Right lobe of liver (tissue), 6 donors: Measurements from ENCODE around the gene OLIG2. TPM values are rescaled to one million over a fixed set of nuclear protein-coding genes. Genes with fewer than 3 reads are reported as not detected.

Source experiments
- ATAC-seq, 4 donors: fragments of 200-7000 bp; cut with Tn5 transposase; one replicate each; pipeline ENCODE4 v1.9.1; 2020; ENCODE audit warnings: mild to moderate bottlenecking in 4 of 4, moderate library complexity in 4 of 4
- DNase-seq, 3 donors: peaks; one replicate each; pipeline ENCODE4 v3.0.0-alpha.2; 2020
- H3K27ac ChIP-seq, 3 donors: fragments of 200-600 bp; one replicate each; pipeline ENCODE4 v1.8.0; 2022
- H3K27me3 ChIP-seq, 2 donors: fragments of 200-600 bp; one replicate each; pipeline ENCODE4 v1.8.0; 2022
- H3K36me3 ChIP-seq, 4 donors: fragments of 200-600 bp; sonication (generic) in 1 of 4; one replicate each; pipeline versions ENCODE4 v1.5.1 to v1.8.0; 2017 to 2022; ENCODE audit warnings: control low read depth in 1 of 4
- H3K4me1 ChIP-seq, 4 donors: fragments of 200-600 bp; sonication (generic) in 1 of 4; one replicate each; pipeline versions ENCODE4 v1.5.1 to v1.8.0; 2017 to 2022; ENCODE audit warnings: control low read depth in 1 of 4
- H3K4me3 ChIP-seq, 3 donors: fragments of 200-600 bp; one replicate each; pipeline ENCODE4 v1.8.0; 2022
- H3K9me3 ChIP-seq, 4 donors: fragments of 200-600 bp; sonication (generic) in 1 of 4; one replicate each; pipeline versions ENCODE4 v1.5.1 to v1.8.0; 2017 to 2022; ENCODE audit warnings: control low read depth in 1 of 4
- CTCF ChIP-seq, 4 donors: fragments of 200-600 bp in 3 of 4; fragments of 450-650 bp in 1 of 4; IDR thresholded peaks; one replicate each; pipeline versions ENCODE4 v1.5.1 to v1.8.0; 2016 to 2022; ENCODE audit warnings: antibody characterized with exemption in 4 of 4, mild to moderate bottlenecking in 2 of 4
- POLR2A ChIP-seq: fragments of 450-650 bp; IDR thresholded peaks from one replicate; pipeline ENCODE4 v1.6.1; 2017; ENCODE audit warnings: antibody characterized with exemption, mild to moderate bottlenecking
- WGBS: methylation state at CpG from one replicate; pipeline ENCODE4 v1.1.6; 2018; ENCODE audit warnings: low coverage, low lambda C conversion rate; ENCODE audit not compliant: insufficient coverage; ENCODE audit errors: missing lambda C conversion rate; 5-methylcytosine and 5-hydroxymethylcytosine counted together
- intact Hi-C, 2 donors: fragments of 100-400 bp; cut with DNase I; formaldehyde crosslinking; loops; one replicate each; pipeline versions ENCODE4 v1.11.2 to v1.14.1; 2022
- total RNA-seq, 6 experiments: library from RNA; depleted of rRNA in 2 of 6; stranded (reverse); fragments of >200 nt in 2 of 6; fragmentation: NEBNext Ultra II Directional in 3 of 6; extraction: Animal tissue kit (Norgen Biotek cat#: 25700) in 3 of 6; gene quantifications; one replicate each; pipeline versions ENCODE4 v1.1.0 to v1.2.4, GENCODE V29; 2016 to 2023
- donor health status: DM: no; HTN: yes; CAD: no.
- donor health status: DM: no; HTN: no; CAD: no.
- donor health status: DM: no; HTN: no; CAD: no.
- donor health status: DM: no; HTN: yes; CAD: no.
- donor health status: DM: no; HTN: yes; CAD: no.

Gene OLIG2
- total RNA-seq, 6 experiments from 2014 or later = not detected

- DNase-seq = peak in 1 of 3 donors; percentile 34
- intact Hi-C loops = no loop called here
Observed at GRCh38 chr21:33020558-33021100, 5.1 kb upstream of the OLIG2 start.

GRCh38 chr21:33021150-33021549 is 4.6 kb upstream of the OLIG2 start:
- H3K4me1 ChIP-seq = peaks cover 0 to 6% (median 0%) of the 10 kb centered on the region in 4 donors
- TF ChIP-seq POLR2A (no peak), CTCF (IDR thresholded peaks at IDR 0.05) (no peak)
- intact Hi-C loops = no loop called here
- H3K4me3 ChIP-seq = no peak overlapping the region
- peaks cover 7 to 47% of the 10 kb centered on the region in 2 donors for H3K27me3 ChIP-seq
- H3K36me3 ChIP-seq = no peaks in the 10 kb centered on the region
- 13% methylated on average over 3 of the region's 11 CpGs for WGBS
- no peak for ATAC-seq
- no peaks in the 10 kb centered on the region for H3K9me3 ChIP-seq
- DNase-seq = no peak
- H3K27ac ChIP-seq = no peak overlapping the region

More at GRCh38 chr21:33020558-33021100, 5.1 kb upstream of the OLIG2 start:
- H3K36me3 ChIP-seq = no peaks in the 10 kb centered on the region
- WGBS = 6% methylated on average over 8 of the region's 16 CpGs
- H3K4me3 ChIP-seq = no peak overlapping the region
- no peak overlapping the region for H3K27ac ChIP-seq
- peaks cover 0 to 6% (median 0%) of the 10 kb centered on the region in 4 donors for H3K4me1 ChIP-seq
- no peaks in the 10 kb centered on the region for H3K9me3 ChIP-seq
- H3K27me3 ChIP-seq = peaks cover 7 to 42% of the 10 kb centered on the region in 2 donors
- no peak for ATAC-seq
- no peak for TF ChIP-seq POLR2A
- TF ChIP-seq CTCF (IDR thresholded peaks at IDR 0.05) = no peak

- TF ChIP-seq CTCF (IDR thresholded peaks at IDR 0.05) (no peak), POLR2A (no peak)
- H3K4me3 ChIP-seq = no peak overlapping the region
- DNase-seq (no peak), ATAC-seq (no peak)
- WGBS = 8% methylated on average over 3 of the region's 4 CpGs
- H3K27me3 ChIP-seq = peaks cover 7 to 51% of the 10 kb centered on the region in 2 donors
- H3K36me3 ChIP-seq = no peaks in the 10 kb centered on the region
- peaks cover 0 to 9% (median 0%) of the 10 kb centered on the region in 4 donors for H3K4me1 ChIP-seq
- no peaks in the 10 kb centered on the region for H3K9me3 ChIP-seq
- H3K27ac ChIP-seq = no peak overlapping the region
- intact Hi-C loops = no loop called here
Observed at GRCh38 chr21:33021667-33022066, 4.1 kb upstream of the OLIG2 start.

GRCh38 chr21:33022489-33022827 is 3.3 kb upstream of the OLIG2 start:
- Histone ChIP-seq H3K9me3 (no peaks in the 10 kb centered on the region), H3K27ac (no peak overlapping the region), H3K36me3 (no peaks in the 10 kb centered on the region), H3K27me3 (peaks cover 7 to 59% of the 10 kb centered on the region in 2 donors), H3K4me1 (peaks cover 0 to 11% (median 0%) of the 10 kb centered on the region in 4 donors), H3K4me3 (no peak overlapping the region)
- ATAC-seq (no peak), DNase-seq (no peak)
- intact Hi-C loops = no loop called here
- TF ChIP-seq CTCF (IDR thresholded peaks at IDR 0.05) (no peak), POLR2A (no peak)
- WGBS = 8% methylated on average over 17 of the region's 17 CpGs
